OCI-LY7 (cell line): ENCODE data around the gene LYRM4.

Experiments used
- EZH2phosphoT487 ChIP-seq: fragments of 200-600 bp; sonication (generic); IDR thresholded peaks from 2 replicates; pipeline ENCODE4 v1.6.1; 2018; ENCODE audit warnings: low read depth, borderline replicate concordance, mild to moderate bottlenecking, mixed run types, antibody characterized with exemption, low read length, moderate library complexity, mixed read lengths
- TF ChIP-seq, protein P1 (sequence below): fragments of 200-600 bp; sonication (generic); conservative IDR thresholded peaks from 2 replicates; pipeline ENCODE4 v1.5.1; 2014; ENCODE audit warnings: mild to moderate bottlenecking, antibody characterized with exemption, low read length, moderate library complexity, mixed read lengths

DNA sequence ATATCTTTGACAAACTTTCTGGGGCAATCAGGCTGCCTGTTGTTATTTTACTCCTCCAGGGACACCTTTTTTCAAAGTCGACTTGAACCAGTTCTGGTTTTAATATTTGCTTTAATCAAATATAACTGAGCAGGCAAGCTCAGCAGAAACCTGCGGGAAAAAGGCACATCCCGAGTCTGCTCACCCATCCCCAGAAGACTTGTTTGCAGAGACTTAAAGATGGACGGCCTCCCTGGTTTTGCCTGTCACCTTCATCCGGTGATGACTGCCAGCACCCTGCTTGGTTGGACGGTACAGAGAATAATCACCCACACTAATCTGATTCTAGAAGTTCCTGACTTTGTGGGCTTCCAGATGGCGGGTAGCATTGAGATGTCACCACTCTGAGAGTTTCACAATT lies 138.8 kb downstream of the LYRM4 start:
- TF ChIP-seq, protein P1, sequence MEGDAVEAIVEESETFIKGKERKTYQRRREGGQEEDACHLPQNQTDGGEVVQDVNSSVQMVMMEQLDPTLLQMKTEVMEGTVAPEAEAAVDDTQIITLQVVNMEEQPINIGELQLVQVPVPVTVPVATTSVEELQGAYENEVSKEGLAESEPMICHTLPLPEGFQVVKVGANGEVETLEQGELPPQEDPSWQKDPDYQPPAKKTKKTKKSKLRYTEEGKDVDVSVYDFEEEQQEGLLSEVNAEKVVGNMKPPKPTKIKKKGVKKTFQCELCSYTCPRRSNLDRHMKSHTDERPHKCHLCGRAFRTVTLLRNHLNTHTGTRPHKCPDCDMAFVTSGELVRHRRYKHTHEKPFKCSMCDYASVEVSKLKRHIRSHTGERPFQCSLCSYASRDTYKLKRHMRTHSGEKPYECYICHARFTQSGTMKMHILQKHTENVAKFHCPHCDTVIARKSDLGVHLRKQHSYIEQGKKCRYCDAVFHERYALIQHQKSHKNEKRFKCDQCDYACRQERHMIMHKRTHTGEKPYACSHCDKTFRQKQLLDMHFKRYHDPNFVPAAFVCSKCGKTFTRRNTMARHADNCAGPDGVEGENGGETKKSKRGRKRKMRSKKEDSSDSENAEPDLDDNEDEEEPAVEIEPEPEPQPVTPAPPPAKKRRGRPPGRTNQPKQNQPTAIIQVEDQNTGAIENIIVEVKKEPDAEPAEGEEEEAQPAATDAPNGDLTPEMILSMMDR: no peak
- TF ChIP-seq EZH2phosphoT487: no peak
